Measurements from ENCODE around the gene PDZD2.

GRCh38 chr5:31889001-31889561, 250.2 kb downstream of the PDZD2 start:
- no peak for TF ChIP-seq YY1 (IDR thresholded peaks at IDR 0.05; ENCODE audit: insufficient read depth, insufficient read length)
- no peak for TF ChIP-seq ZNF274 (IDR thresholded peaks at IDR 0.05; ENCODE audit: low read depth, low read length)

All from NT2/D1 (cell line).